Measurements from ENCODE around the gene ZNF804B.

Gene ZNF804B

GRCh38 chr7:88835147-88835728 lies 75.7 kb downstream of the ZNF804B start:
- no peak for DNase-seq (ENCODE audit: low read depth in 2 of 2)

GRCh38 chr7:88842201-88842600 lies 82.7 kb downstream of the ZNF804B start:
- no peak for DNase-seq (ENCODE audit: low read depth in 2 of 2)

DNA sequence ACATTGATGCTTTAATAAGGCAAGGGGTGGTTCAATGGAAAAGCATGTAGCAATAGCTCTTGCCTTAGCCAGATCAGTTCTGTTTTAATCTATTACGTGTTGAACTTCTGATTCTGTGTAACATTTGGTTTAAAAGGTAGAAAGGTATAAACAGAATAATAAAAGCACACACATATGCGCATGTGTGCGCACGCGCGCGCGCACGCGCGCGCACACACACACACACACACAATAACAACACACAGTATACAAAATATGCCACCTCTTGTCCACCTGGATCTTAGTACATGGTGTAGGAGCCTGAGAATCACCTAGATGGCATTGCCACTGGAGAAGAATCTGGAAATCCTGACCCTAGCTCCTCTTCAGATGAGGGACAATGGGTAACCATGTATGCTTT lies 85.6 kb downstream of the ZNF804B start:
- no peak for DNase-seq (ENCODE audit: low read depth in 2 of 2)

DNA sequence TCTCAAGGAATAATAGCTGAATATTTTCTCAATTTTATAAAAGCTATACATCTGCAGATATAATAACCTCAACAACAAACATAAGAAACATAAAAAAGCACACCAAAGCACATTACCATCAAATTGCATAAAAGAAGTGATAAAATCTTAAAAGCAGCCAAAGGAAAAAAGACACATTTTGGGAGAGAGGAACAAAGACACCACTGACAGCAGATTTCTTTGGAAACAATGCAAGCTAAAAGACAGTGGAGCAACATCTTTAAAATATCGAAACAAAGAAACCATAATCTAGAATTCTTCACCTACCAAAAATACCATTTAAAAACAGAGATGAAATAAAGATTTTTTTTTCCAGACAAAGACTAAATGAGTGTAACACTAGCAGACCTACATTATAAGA lies 91.7 kb downstream of the ZNF804B start:
- no peak for DNase-seq (ENCODE audit: low read depth in 2 of 2)

- DNase-seq (ENCODE audit: low read depth in 2 of 2), result no peak
Observed at GRCh38 chr7:88859288-88859687, 99.8 kb downstream of the ZNF804B start.

DNA sequence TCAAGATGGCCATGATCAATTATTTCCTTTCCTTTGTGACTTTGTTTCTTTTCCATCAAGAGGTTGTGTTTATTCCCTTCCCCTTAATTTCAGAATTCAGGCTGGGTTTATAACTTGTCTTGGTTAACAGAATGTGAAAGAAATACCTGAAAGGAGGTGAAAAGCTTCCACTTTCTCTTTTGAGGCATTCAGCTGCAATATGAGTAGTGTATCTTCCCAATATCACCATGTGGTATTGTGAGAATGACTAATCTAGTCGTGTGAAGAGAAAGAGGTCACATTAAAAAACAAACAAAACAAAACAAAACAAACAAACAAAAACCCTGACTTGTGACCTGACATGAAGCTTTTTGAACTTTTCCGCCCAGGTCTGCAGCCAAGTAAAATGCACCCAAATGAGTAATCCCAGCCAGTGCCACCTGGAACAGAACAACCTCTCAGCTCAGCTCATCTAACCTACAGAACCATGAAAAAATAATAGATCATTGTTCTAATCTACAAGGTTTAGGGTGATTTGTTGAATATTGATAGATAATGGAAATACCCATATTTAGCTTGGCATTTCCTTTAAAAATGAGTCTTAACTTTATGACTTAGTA lies 106.9 kb downstream of the ZNF804B start:
- no peak for DNase-seq (ENCODE audit: low read depth in 2 of 2)

DNA sequence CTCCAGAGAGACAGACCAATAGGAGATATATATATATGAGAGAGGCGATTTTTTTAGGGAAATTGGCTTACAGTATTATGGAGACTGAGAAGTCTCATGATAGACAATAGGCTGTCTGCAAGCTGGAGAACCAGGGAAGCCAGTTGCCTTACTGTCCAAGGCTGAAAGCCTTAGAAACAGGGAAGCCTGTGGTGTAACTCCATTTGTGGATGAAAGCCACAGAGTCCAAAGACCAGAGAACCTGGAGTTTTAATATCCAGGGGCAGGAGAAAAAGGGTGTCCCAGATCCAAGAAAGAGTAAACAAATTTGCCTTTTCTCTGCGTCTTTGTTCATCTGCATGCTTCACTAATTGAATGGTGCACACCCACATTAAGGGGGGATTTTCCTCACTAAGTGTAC lies 107.7 kb downstream of the ZNF804B start:
- no peak for DNase-seq (ENCODE audit: low read depth in 2 of 2)

DNA sequence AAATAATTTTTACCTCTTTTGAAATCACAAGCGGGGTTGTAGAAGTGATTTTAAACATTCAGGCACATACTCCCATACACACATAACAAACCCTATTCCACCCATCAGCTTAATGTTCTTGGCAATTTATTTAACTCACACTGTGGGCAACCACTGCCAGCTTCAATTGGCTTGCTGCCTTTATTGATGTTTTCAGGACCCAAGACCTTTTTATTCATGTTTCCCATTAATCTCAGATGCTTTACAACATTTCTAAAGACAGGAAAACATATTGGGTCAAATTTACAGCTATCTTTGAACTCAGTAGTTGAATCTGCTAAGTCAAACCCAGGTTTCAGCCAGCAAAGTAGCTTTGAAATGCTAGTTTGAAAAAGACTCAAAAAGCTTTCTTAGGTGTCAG lies 109.0 kb downstream of the ZNF804B start:
- no peak for DNase-seq (ENCODE audit: low read depth in 2 of 2)

DNA sequence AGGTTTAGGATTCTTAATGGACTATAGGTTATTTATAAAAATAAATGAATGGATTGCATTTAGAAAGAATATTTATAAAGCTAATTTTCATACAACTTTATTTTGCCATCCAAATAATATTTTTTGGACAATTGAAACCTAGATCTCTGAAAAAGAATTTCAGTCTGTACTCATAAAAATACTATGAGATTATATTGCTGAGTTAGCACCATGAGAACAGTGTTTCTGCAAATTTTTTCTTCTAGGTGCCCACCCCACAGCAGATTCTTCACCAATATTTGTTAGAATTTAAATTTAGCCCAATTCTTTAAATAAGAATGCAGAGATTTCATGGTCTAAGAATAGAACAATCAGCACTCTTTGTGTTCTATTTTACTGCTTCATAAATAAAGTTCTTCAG lies 121.6 kb downstream of the ZNF804B start:
- no peak for DNase-seq (ENCODE audit: low read depth in 2 of 2)

DNA sequence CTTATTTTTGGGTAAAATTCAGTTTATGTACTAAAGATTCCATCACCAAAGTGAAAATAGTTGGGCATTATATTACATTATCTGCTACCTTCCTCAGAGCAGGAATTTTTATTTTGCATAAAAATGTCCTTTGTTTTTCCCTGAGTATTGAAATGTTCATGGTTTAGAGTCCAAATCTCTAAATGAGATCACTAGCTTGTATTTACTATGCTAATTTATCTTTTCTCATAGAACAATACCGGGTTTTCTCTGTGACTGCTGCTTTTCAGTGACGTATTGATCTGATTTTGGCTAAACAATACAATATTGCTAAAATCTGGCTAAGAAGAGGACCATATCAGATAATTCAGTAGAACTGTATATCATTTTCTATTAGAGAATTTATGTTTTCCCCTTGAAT lies 125.6 kb downstream of the ZNF804B start:
- DNase-seq (ENCODE audit: low read depth in 2 of 2), result no peak

GRCh38 chr7:88888684-88889083 lies 129.2 kb downstream of the ZNF804B start:
- DNase-seq (ENCODE audit: low read depth in 2 of 2), result no peak

DNA sequence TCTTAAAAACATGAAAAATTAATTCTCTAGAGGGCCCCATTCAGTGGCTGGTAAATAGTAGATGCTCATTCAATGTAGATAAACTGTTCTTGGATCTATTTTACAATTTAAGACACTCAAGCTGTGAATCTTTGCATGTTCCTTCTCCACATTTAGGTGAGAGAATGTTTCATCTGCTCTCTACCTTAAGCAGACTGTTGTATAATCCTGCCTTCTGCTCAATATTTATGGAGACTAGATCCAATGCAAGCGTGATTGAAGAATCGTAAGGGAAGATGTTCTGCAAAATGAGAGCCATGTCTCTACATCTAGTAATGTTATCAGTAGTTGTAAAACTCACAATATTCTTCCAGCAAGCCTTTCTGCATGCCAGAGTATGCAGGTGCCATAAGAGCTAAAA lies 151.0 kb downstream of the ZNF804B start:
- no peak for DNase-seq (ENCODE audit: low read depth in 2 of 2)

DNA sequence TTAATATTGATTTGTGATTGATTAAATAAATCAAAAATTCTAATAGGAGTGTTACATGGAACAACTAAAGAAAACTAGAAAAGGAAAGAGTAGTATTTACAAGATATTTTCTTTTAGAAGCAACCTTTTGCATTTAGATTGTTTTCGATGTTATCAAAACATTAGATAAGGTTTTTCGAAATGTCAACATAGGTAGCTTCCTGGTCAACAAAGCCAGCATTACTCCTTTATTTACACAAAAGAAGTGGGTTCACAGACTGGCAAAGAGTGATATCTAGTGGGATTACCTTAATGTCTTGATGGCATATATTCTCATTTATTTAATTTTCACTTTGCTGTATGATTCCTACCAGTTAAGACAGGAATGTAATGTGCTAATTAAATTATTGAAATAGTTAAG lies 153.4 kb downstream of the ZNF804B start:
- DNase-seq (ENCODE audit: low read depth in 2 of 2), result no peak

DNA sequence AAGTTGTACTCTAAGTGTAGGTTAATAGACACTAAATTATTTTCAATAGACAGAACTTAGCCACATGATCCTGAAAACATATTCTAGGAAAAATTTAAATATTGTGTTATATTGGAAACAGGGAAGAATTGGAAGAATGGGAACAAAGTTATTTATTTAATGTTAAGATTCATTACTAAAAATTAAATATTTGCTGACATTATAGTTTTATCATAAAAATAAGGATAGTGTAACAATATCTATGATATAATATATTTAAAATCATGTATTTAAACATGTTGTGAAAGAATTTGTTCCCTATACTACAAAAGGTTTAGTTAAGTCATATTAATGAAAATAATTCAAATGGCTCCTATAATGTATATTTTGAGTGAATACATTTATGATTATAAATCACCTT lies 156.1 kb downstream of the ZNF804B start:
- DNase-seq (ENCODE audit: low read depth in 2 of 2), result no peak

- DNase-seq (ENCODE audit: low read depth in 2 of 2), result no peak
Observed at GRCh38 chr7:88919478-88920131, 160.1 kb downstream of the ZNF804B start.

DNA sequence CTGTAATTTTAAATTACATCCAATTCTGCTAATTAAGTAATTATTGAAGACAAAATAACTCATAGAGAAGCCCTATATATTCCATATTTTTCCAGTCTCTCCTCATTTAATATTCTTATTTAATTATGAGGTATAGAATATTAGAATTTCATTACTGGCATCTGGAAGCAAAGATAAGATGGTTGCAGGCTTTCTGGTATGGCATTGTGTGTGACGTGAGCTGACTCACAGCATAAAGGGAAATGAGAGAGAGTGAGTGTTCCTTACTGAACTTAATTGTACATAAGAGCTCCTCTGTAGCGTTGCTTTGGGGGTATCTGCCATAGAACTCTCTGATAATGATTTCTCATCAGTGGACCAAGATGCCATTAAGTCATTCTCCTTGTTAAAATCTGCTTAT lies 163.4 kb downstream of the ZNF804B start:
- no peak for DNase-seq (ENCODE audit: low read depth in 2 of 2)

- DNase-seq (ENCODE audit: low read depth in 2 of 2), result no peak
Observed at GRCh38 chr7:88928276-88928675, 168.8 kb downstream of the ZNF804B start.

- no peak for DNase-seq (ENCODE audit: low read depth in 2 of 2)
Observed at GRCh38 chr7:88929719-88930118, 170.2 kb downstream of the ZNF804B start.

- DNase-seq (ENCODE audit: low read depth in 2 of 2), result no peak
Observed at GRCh38 chr7:88933285-88933684, 173.8 kb downstream of the ZNF804B start.

- no peak for DNase-seq (ENCODE audit: low read depth in 2 of 2)
Observed at GRCh38 chr7:88942815-88943501, 183.5 kb downstream of the ZNF804B start.

GRCh38 chr7:88951826-88952225 lies 192.3 kb downstream of the ZNF804B start:
- no peak for DNase-seq (ENCODE audit: low read depth in 2 of 2)

DNA sequence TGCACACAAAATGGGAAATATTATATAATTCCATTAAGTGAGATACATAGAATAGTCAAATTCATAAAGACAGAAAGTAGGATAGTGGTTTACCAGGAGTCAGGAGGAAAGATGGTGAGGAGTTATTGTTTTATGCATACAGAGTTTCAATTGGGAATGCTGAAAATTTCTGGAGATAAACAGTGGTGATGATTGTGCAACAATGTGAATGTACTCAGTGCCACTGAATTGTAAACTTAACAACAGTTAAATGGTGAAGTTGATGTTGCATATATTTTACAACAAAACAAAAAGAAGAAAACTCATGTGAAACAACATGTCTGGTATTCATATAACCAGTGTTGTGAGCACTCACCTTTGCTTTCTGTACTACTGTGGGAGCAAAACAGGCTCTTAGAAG lies 204.9 kb downstream of the ZNF804B start:
- DNase-seq (ENCODE audit: low read depth in 2 of 2), result no peak

GRCh38 chr7:88965371-88965770 lies 205.9 kb downstream of the ZNF804B start:
- no peak for DNase-seq (ENCODE audit: low read depth in 2 of 2)

Data from stimulated activated CD8-positive, alpha-beta memory T cell treated with anti-CD3 and anti-CD28 coated beads, Interleukin-2, amount 100 ng/mL, for 1 hour (primary cell).